ENCODE data around the gene MED31. TPM values are rescaled to one million over a fixed set of nuclear protein-coding genes. Genes with fewer than 3 reads are reported as not detected.
"Not testable (repeated sequence)": the region's sequence is repeated elsewhere in the genome, so short reads cannot be mapped to it uniquely, and the experiment has no call there.

Gene MED31
- total RNA-seq, 4 donors from 2014 or later = 5.3 to 13.7 (median 10.4) TPM

GRCh38 chr17:6661464-6661848 is 10.1 kb upstream of the MED31 start:
- Histone ChIP-seq H3K36me3 (no peaks in the 10 kb centered on the region), H3K27me3 (no peaks in the 10 kb centered on the region), H3K4me1 (no peaks in the 10 kb centered on the region), H3K9me3 (no peaks in the 10 kb centered on the region), H3K4me3 (replicated peaks in 1 of 3) (no peak overlapping the region), H3K27ac (no peak overlapping the region)
- no peak for DNase-seq
- 83 to 84% methylated on average over 2 of the region's 2 CpGs for WGBS, 2 donors
- TF ChIP-seq POLR2A (IDR thresholded peaks at IDR 0.05) = no peak
- no peak for TF ChIP-seq CTCF (IDR thresholded peaks at IDR 0.05)
- intact Hi-C loops (cut with DNase I) = loop anchor here (10.0 kb wide), 1 partner anchor 183 kb away; no protein-coding TSS in a partner anchor

- no peaks in the 10 kb centered on the region for H3K4me1 ChIP-seq
- no peaks in the 10 kb centered on the region for H3K9me3 ChIP-seq
- H3K4me3 ChIP-seq (replicated peaks in 1 of 3) = no peak overlapping the region
- no peaks in the 10 kb centered on the region for H3K27me3 ChIP-seq
- WGBS, 2 donors = 63 to 68% methylated on average over 11 of the region's 11 CpGs
- H3K36me3 ChIP-seq = no peaks in the 10 kb centered on the region
- TF ChIP-seq POLR2A (IDR thresholded peaks at IDR 0.05) (no peak), CTCF (IDR thresholded peaks at IDR 0.05) (no peak)
- no peak overlapping the region for H3K27ac ChIP-seq
- intact Hi-C loops (cut with DNase I) = loop anchor here (10.0 kb wide), 1 partner anchor 184 kb away; no protein-coding TSS in a partner anchor
- DNase-seq = no peak
Observed at GRCh38 chr17:6660805-6661463, 9.5 kb upstream of the MED31 start.

DNA sequence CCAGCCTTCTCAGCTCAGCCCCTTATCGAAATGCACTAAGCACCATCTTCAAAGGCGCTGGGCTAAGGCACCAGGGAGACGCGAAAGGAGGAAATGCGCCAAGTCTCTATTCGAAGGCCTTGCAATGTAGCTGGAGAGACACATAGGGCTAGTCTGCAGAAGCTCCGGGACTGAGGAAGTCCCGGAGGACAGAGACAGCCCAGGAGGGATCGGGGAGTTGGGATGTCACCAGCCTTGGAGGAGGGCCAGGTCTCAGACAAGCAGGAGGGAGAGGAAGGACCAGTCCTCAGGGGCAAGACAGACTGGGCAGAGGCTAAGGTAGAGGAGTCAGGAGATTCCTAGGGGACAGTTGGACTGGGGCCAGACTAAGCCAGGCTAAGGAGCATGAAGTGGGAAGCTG is 8.7 kb upstream of the MED31 start:
- Histone ChIP-seq H3K9me3 (no peaks in the 10 kb centered on the region), H3K27me3 (no peaks in the 10 kb centered on the region), H3K4me3 (replicated peaks in 1 of 3) (no peak overlapping the region), H3K27ac (no peak overlapping the region), H3K4me1 (peaks cover 0 to 4% of the 10 kb centered on the region in 2 donors), H3K36me3 (no peaks in the 10 kb centered on the region)
- TF ChIP-seq CTCF (IDR thresholded peaks at IDR 0.05) = no peak
- no peak for TF ChIP-seq POLR2A (IDR thresholded peaks at IDR 0.05)
- WGBS, 2 donors = 78 to 86% methylated on average over 9 of the region's 9 CpGs
- DNase-seq = no peak
- intact Hi-C loops (cut with DNase I) = loop anchor here (10.0 kb wide), 1 partner anchor 185 kb away; no protein-coding TSS in a partner anchor

DNA sequence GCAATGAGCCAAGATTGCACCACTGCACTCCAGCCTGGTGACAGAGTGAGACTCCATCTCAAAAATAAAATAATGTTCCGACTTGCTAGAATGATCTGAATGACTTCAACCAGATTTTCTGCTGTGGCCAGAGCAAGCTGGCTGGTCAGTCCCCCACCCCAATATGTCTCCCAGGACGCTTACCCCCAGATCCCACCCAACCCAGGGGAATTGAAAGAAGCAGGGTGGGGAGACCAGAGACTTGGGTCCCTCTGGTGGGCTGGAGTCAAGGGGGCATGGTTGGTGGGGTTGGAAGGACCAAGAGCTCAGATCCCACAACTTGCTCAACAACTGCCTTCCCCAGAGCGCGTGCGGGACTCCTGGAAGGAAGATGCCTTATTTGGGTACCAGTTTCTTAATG is 7.0 kb upstream of the MED31 start:
- H3K4me3 ChIP-seq (replicated peaks in 1 of 3); DNase-seq; H3K9me3 ChIP-seq; H3K27ac ChIP-seq; H3K36me3 ChIP-seq; intact Hi-C loops (cut with DNase I); H3K27me3 ChIP-seq: not testable (repeated sequence)
- 87 to 98% methylated on average over 4 to 5 of the region's 5 CpGs for WGBS, 2 donors
- peaks cover 0 to 12% of the 10 kb centered on the region in 2 donors for H3K4me1 ChIP-seq

GRCh38 chr17:6657633-6658287 is 6.4 kb upstream of the MED31 start:
- intact Hi-C loops (cut with DNase I) = no loop called here
- no peak overlapping the region for H3K27ac ChIP-seq
- H3K9me3 ChIP-seq = no peaks in the 10 kb centered on the region
- H3K4me1 ChIP-seq = peaks cover 0 to 16% of the 10 kb centered on the region in 2 donors
- no peaks in the 10 kb centered on the region for H3K27me3 ChIP-seq
- TF ChIP-seq POLR2A (IDR thresholded peaks at IDR 0.05) = no peak
- no peak for TF ChIP-seq CTCF (IDR thresholded peaks at IDR 0.05)
- WGBS, 2 donors = 71 to 73% methylated on average over 18 of the region's 18 CpGs
- peak overlapping the region in 1 of 3 donors; percentile 12 for H3K4me3 ChIP-seq (replicated peaks in 1 of 3)
- no peaks in the 10 kb centered on the region for H3K36me3 ChIP-seq
- DNase-seq = no peak

DNA sequence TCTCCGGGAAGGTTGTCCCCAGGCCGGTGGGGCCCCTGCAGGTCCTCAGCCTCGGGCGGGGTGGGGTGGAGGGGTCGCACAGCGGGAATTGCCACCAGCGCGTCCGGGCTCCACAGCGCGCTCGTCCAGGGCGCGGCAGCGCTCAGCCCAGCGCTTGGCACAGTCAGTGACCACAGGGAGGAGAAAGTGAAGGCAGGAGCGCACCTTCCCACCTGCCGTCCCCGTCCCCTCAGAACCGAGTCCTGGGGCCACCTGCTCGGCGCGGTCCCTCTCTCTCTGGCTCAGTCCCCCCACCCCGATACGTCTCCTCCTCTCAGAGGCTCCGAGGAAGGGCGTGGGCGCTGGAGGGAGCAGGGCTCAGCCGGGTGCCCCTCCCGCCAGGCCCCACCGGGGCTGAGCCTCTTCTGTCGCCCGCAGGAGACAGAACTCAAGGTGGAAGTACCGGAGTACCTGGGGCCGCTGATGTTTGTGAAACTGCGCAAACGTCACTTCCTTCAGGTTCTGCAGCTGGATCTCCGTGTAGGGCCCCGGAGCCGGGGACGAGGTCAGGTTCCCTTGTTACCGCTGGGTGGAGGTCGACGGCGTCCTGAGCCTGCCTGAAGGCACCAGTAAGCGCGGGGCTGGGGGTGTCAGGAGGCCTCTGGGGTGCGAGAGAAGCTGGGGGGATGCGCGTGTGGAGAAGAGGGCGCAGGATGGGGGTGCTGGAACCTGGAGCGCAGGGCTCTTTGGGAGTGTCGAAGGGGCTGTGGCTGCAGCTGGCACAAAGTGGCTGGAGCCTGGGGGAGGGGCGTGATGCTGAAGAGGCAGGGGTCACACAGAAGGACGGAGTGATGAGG is 5.6 kb upstream of the MED31 start:
- H3K4me1 ChIP-seq = peaks cover 5 to 23% of the 10 kb centered on the region in 2 donors
- 5 to 15% methylated on average over 8 to 36 of the region's 55 CpGs for WGBS, 2 donors
- intact Hi-C loops (cut with DNase I); H3K27ac ChIP-seq; H3K36me3 ChIP-seq; H3K9me3 ChIP-seq; H3K27me3 ChIP-seq: not testable (repeated sequence)
- H3K4me3 ChIP-seq (replicated peaks in 1 of 3) = peak overlapping the region in 1 of 3 donors; percentile 12
- DNase-seq = peak; percentile 34 to 36

- H3K27me3 ChIP-seq; DNase-seq; intact Hi-C loops (cut with DNase I); H3K27ac ChIP-seq; H3K36me3 ChIP-seq; H3K9me3 ChIP-seq; H3K4me3 ChIP-seq (replicated peaks in 1 of 3): not testable (repeated sequence)
- WGBS, 2 donors = 2 to 4% methylated on average over 14 to 33 of the region's 41 CpGs
- peaks cover 9 to 26% of the 10 kb centered on the region in 2 donors for H3K4me1 ChIP-seq
Observed at GRCh38 chr17:6655732-6656361, 4.4 kb upstream of the MED31 start.

Measured in thyroid gland (tissue), 4 donors.